PC-3 (cell line): ENCODE results near the gene CNKSR3. TPM values are rescaled to one million over a fixed set of nuclear protein-coding genes. Genes with fewer than 3 reads are reported as not detected.

ENCODE experiments used
- ATAC-seq: fragments of 200-7000 bp; cut with Tn5 transposase; 2 replicates; pipeline ENCODE4 v1.9.1; 2020; ENCODE audit warnings: mild to moderate bottlenecking, moderate library complexity
- BruUV-seq: library from RNA; stranded (reverse); fragments of 400-500 nt; replicated peaks from 2 replicates; lab custom pipeline; 2021; lab: Mats Ljungman, UMichigan
- CTCF ChIA-PET: fragments of 300-600 bp; sonication (Branson Sonifier 250); formaldehyde crosslinking; loops from one replicate; lab custom pipeline; 2022; ENCODE audit warnings: antibody characterized with exemption; lab: Charles Lee
- POLR2A ChIA-PET: fragments of 300-600 bp; sonication (Branson Sonifier 250); formaldehyde crosslinking; loops from one replicate; lab custom pipeline; 2022; ENCODE audit warnings: antibody characterized with exemption; ENCODE audit not compliant: unreplicated experiment; lab: Charles Lee
- DNase-seq: peaks from one replicate; pipeline ENCODE4 v3.0.0-alpha.2; 2015
- H2AFZ ChIP-seq: fragments of 300-600 bp; sonication (generic); 2 replicates; pipeline ENCODE4 v1.6.0; 2016; ENCODE audit warnings: antibody characterized with exemption, low read length
- H3F3A ChIP-seq: fragments of 300-600 bp; sonication (generic); one replicate; pipeline ENCODE4 v1.6.0; 2017; ENCODE audit warnings: antibody characterized with exemption, low read length, control low read depth, mild to moderate bottlenecking; ENCODE audit not compliant: unreplicated experiment
- H3K27ac ChIP-seq: fragments of 300-600 bp; sonication (generic); 2 replicates; pipeline ENCODE4 v1.5.1; 2016; ENCODE audit warnings: mild to moderate bottlenecking, low read length
- H3K27me3 ChIP-seq: fragments of 300-600 bp; sonication (generic); 2 replicates; pipeline ENCODE4 v1.6.1; 2016; ENCODE audit warnings: low read length, mixed read lengths
- H3K36me3 ChIP-seq: fragments of 300-600 bp; sonication (generic); 2 replicates; pipeline ENCODE4 v1.6.1; 2016; ENCODE audit warnings: low read depth, mixed run types, low read length, mixed read lengths
- H3K4me1 ChIP-seq: fragments of 300-600 bp; sonication (generic); 2 replicates; pipeline ENCODE4 v1.5.1; 2016; ENCODE audit warnings: low read length; ENCODE audit not compliant: insufficient read depth
- H3K4me2 ChIP-seq: fragments of 300-600 bp; sonication (generic); 2 replicates; pipeline ENCODE4 v1.6.0; 2016; ENCODE audit warnings: low read length
- H3K4me3 ChIP-seq: fragments of 300-600 bp; sonication (generic); 2 replicates; pipeline ENCODE4 v1.5.1; 2016; ENCODE audit warnings: mild to moderate bottlenecking, low read length, mixed read lengths
- H3K79me2 ChIP-seq: fragments of 300-600 bp; sonication (generic); 2 replicates; pipeline ENCODE4 v1.6.1; 2017; ENCODE audit warnings: low read length, mixed read lengths
- H3K9ac ChIP-seq: fragments of 300-600 bp; sonication (generic); 2 replicates; pipeline ENCODE4 v1.6.0; 2016; ENCODE audit warnings: mild to moderate bottlenecking, low read length
- H3K9me2 ChIP-seq: fragments of 300-600 bp; sonication (generic); replicated peaks from 2 replicates; pipeline ENCODE4 v1.6.1; 2016; ENCODE audit warnings: mixed run types, low read length, mixed read lengths
- H3K9me3 ChIP-seq: fragments of 300-600 bp; sonication (generic); 2 replicates; pipeline ENCODE4 v1.6.1; 2016; ENCODE audit warnings: low read length, mixed read lengths
- H4K20me1 ChIP-seq: fragments of 300-600 bp; sonication (generic); 2 replicates; pipeline ENCODE4 v1.6.1; 2016; ENCODE audit warnings: low read length, mixed read lengths
- EZH2 ChIP-seq: fragments of 300-600 bp; sonication (generic); IDR thresholded peaks from one replicate; pipeline ENCODE4 v1.6.1; 2017; ENCODE audit warnings: antibody characterized with exemption, mild to moderate bottlenecking, low read length; ENCODE audit not compliant: unreplicated experiment
- EZH2phosphoT487 ChIP-seq: fragments of 300-600 bp; sonication (generic); IDR thresholded peaks from 2 replicates; pipeline ENCODE4 v1.6.1; 2018; ENCODE audit warnings: mild to moderate bottlenecking, antibody characterized with exemption, low read length, borderline replicate concordance
- intact Hi-C: fragments of 100-400 bp; cut with micrococcal nuclease; formaldehyde crosslinking; loops from 2 replicates; pipeline ENCODE4 v1.9.0; 2023
- total RNA-seq: library from RNA; depleted of rRNA; stranded (reverse); fragments of >200 nt; gene quantifications from 2 replicates; pipeline ENCODE4 v1.2.3, GENCODE V29; 2014
- TF ChIP-seq, protein P1 (sequence below): fragments of 300-600 bp; sonication (generic); conservative IDR thresholded peaks from 2 replicates; pipeline ENCODE4 v1.5.1; 2017; ENCODE audit warnings: antibody characterized with exemption, low read depth, mild to moderate bottlenecking, low read length

The CNKSR3 gene
- total RNA-seq, 1 experiment from 2014 or later: 3.2 TPM

GRCh38 chr6:154457046-154457713, 53.3 kb downstream of the CNKSR3 start:
- TF ChIP-seq, protein P1, sequence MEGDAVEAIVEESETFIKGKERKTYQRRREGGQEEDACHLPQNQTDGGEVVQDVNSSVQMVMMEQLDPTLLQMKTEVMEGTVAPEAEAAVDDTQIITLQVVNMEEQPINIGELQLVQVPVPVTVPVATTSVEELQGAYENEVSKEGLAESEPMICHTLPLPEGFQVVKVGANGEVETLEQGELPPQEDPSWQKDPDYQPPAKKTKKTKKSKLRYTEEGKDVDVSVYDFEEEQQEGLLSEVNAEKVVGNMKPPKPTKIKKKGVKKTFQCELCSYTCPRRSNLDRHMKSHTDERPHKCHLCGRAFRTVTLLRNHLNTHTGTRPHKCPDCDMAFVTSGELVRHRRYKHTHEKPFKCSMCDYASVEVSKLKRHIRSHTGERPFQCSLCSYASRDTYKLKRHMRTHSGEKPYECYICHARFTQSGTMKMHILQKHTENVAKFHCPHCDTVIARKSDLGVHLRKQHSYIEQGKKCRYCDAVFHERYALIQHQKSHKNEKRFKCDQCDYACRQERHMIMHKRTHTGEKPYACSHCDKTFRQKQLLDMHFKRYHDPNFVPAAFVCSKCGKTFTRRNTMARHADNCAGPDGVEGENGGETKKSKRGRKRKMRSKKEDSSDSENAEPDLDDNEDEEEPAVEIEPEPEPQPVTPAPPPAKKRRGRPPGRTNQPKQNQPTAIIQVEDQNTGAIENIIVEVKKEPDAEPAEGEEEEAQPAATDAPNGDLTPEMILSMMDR: no peak
- TF ChIP-seq EZH2 (no peak), EZH2phosphoT487 (no peak)
- H3K9ac ChIP-seq: no peak overlapping the region
- no peak overlapping the region for H2AFZ ChIP-seq
- H3K27me3 ChIP-seq: no peaks in the 10 kb centered on the region
- ChIA-PET CTCF (interaction anchor here (0.5 to 0.6 kb wide), 2 partner anchors 162 to 180 kb away, joined by 3 to 4 read pairs; no protein-coding TSS in a partner anchor), POLR2A (no interaction called here)
- H3K9me2 ChIP-seq: no peaks in the 10 kb centered on the region
- no peaks in the 10 kb centered on the region for H3F3A ChIP-seq
- H3K9me3 ChIP-seq: no peaks in the 10 kb centered on the region
- H3K4me1 ChIP-seq: peaks cover 17% of the 10 kb centered on the region
- ATAC-seq: no peak
- H4K20me1 ChIP-seq: no peaks in the 10 kb centered on the region
- H3K79me2 ChIP-seq: no peaks in the 10 kb centered on the region
- BruUV-seq: no TSS peak
- H3K36me3 ChIP-seq: no peaks in the 10 kb centered on the region
- intact Hi-C loops: loop anchor here (5.0 kb wide), 1 partner anchor 85 kb away; no protein-coding TSS in a partner anchor
- DNase-seq: no peak
- H3K27ac ChIP-seq: no peak overlapping the region
- no peak overlapping the region for H3K4me3 ChIP-seq
- no peak overlapping the region for H3K4me2 ChIP-seq

DNA sequence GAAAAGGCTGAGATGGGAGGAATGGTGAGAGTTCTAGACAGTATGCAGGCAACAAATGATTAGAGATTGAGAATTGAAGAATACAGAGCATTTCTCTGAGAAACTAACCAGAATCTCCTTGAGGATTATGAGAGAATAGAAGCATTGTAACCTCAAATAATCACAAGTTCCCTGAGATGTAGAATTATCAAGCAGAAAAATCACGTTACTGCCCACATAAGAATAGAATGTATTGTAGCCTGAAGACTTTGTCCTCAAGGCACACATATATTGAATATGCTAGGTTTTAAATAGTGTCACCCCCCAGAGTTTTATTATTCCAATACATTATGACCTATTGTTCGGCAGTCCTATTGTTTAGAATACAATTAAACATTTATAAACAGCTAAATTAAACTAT, 57.2 kb downstream of the CNKSR3 start:
- Histone ChIP-seq H3K4me1 (peaks cover 2% of the 10 kb centered on the region; the same call in 1 of the 2 replicates), H3K9me2 (no peaks in the 10 kb centered on the region), H4K20me1 (no peaks in the 10 kb centered on the region), H3K36me3 (no peaks in the 10 kb centered on the region), H3F3A (no peaks in the 10 kb centered on the region), H3K4me2 (no peak overlapping the region), H2AFZ (no peak overlapping the region), H3K79me2 (no peaks in the 10 kb centered on the region), H3K9ac (no peak overlapping the region), H3K4me3 (no peak overlapping the region), H3K27ac (no peak overlapping the region), H3K9me3 (no peaks in the 10 kb centered on the region), H3K27me3 (no peaks in the 10 kb centered on the region)
- ChIA-PET CTCF (no interaction called here), POLR2A (no interaction called here)
- ATAC-seq: no peak
- DNase-seq: no peak
- BruUV-seq: no TSS peak
- TF ChIP-seq, protein P1: no peak
- TF ChIP-seq EZH2phosphoT487: no peak
- no peak for TF ChIP-seq EZH2
- intact Hi-C loops: no loop called here

- Histone ChIP-seq H4K20me1 (no peaks in the 10 kb centered on the region), H3K4me3 (no peak overlapping the region), H3K27ac (no peak overlapping the region), H3K36me3 (no peaks in the 10 kb centered on the region), H3K4me1 (no peaks in the 10 kb centered on the region), H3K9ac (no peak overlapping the region), H3F3A (no peaks in the 10 kb centered on the region), H3K79me2 (no peaks in the 10 kb centered on the region), H3K9me3 (no peaks in the 10 kb centered on the region), H3K9me2 (no peaks in the 10 kb centered on the region), H2AFZ (no peak overlapping the region), H3K4me2 (no peak overlapping the region), H3K27me3 (no peaks in the 10 kb centered on the region)
- no peak for ATAC-seq
- POLR2A ChIA-PET: interaction anchor here (0.7 kb wide), 1 partner anchor 224 kb away, joined by 3 read pairs; no protein-coding TSS in a partner anchor
- BruUV-seq: no TSS peak
- CTCF ChIA-PET: no interaction called here
- no peak for DNase-seq
- intact Hi-C loops: no loop called here
- TF ChIP-seq EZH2 (no peak), EZH2phosphoT487 (no peak)
- TF ChIP-seq, protein P1: no peak
Measured at GRCh38 chr6:154450498-154450897, 60.0 kb downstream of the CNKSR3 start.
